ENCODE measurements around the gene LRRC3.

The LRRC3 gene

GRCh38 chr21:44461005-44461404 lies 5.7 kb downstream of the LRRC3 start:
- Histone ChIP-seq H3K27ac (ENCODE audit: low read depth, low read length, poor library complexity, severe bottlenecking) (no peak overlapping the region), H3K9ac (ENCODE audit: low read length) (no peak overlapping the region), H3F3A (ENCODE audit: insufficient read depth, low read length) (no peaks in the 10 kb centered on the region), H3K79me2 (ENCODE audit: insufficient read depth, low read length) (no peaks in the 10 kb centered on the region), H3K4me1 (ENCODE audit: insufficient read depth, low read length, severe bottlenecking) (no peaks in the 10 kb centered on the region), H2AFZ (ENCODE audit: low read length) (no peak overlapping the region), H3K36me3 (ENCODE audit: insufficient read depth, low read length) (no peaks in the 10 kb centered on the region), H3K4me3 (ENCODE audit: low read depth, low read length, poor library complexity, severe bottlenecking) (no peak overlapping the region), H3K4me2 (ENCODE audit: low read length) (no peak overlapping the region), H4K20me1 (ENCODE audit: insufficient read depth, low read length) (no peaks in the 10 kb centered on the region), H3K9me3 (ENCODE audit: low read length) (no peaks in the 10 kb centered on the region), H3K9me2 (ENCODE audit: low read depth, low read length) (no peaks in the 10 kb centered on the region), H3K27me3 (ENCODE audit: insufficient read depth, low read length) (peaks cover 2% of the 10 kb centered on the region; the same call in 1 of the 2 replicates)
- TF ChIP-seq CTCF (IDR thresholded peaks at IDR 0.05; ENCODE audit: low read length): no peak
- TF ChIP-seq EZH2 (IDR thresholded peaks at IDR 0.05; ENCODE audit: borderline replicate concordance, low read length): no peak

GRCh38 chr21:44461464-44462001 lies 6.2 kb downstream of the LRRC3 start:
- H3K4me1 ChIP-seq (ENCODE audit: insufficient read depth, low read length, severe bottlenecking): no peaks in the 10 kb centered on the region
- H3K9me2 ChIP-seq (ENCODE audit: low read depth, low read length): no peaks in the 10 kb centered on the region
- H3K79me2 ChIP-seq (ENCODE audit: insufficient read depth, low read length): no peaks in the 10 kb centered on the region
- no peak overlapping the region for H3K4me3 ChIP-seq (ENCODE audit: low read depth, low read length, poor library complexity, severe bottlenecking)
- TF ChIP-seq CTCF (IDR thresholded peaks at IDR 0.05; ENCODE audit: low read length) (no peak), EZH2 (IDR thresholded peaks at IDR 0.05; ENCODE audit: borderline replicate concordance, low read length) (no peak)
- no peaks in the 10 kb centered on the region for H3K36me3 ChIP-seq (ENCODE audit: insufficient read depth, low read length)
- no peaks in the 10 kb centered on the region for H3F3A ChIP-seq (ENCODE audit: insufficient read depth, low read length)
- peaks cover 3% of the 10 kb centered on the region; the same call in 1 of the 2 replicates for H3K27me3 ChIP-seq (ENCODE audit: insufficient read depth, low read length)
- no peaks in the 10 kb centered on the region for H3K9me3 ChIP-seq (ENCODE audit: low read length)
- H4K20me1 ChIP-seq (ENCODE audit: insufficient read depth, low read length): no peaks in the 10 kb centered on the region
- no peak overlapping the region for H3K9ac ChIP-seq (ENCODE audit: low read length)
- H2AFZ ChIP-seq (ENCODE audit: low read length): no peak overlapping the region
- H3K4me2 ChIP-seq (ENCODE audit: low read length): no peak overlapping the region
- no peak overlapping the region for H3K27ac ChIP-seq (ENCODE audit: low read depth, low read length, poor library complexity, severe bottlenecking)

- no peaks in the 10 kb centered on the region for H3K79me2 ChIP-seq (ENCODE audit: insufficient read depth, low read length)
- no peak overlapping the region for H3K4me2 ChIP-seq (ENCODE audit: low read length)
- H3K9me2 ChIP-seq (ENCODE audit: low read depth, low read length): no peaks in the 10 kb centered on the region
- no peaks in the 10 kb centered on the region for H4K20me1 ChIP-seq (ENCODE audit: insufficient read depth, low read length)
- no peaks in the 10 kb centered on the region for H3K9me3 ChIP-seq (ENCODE audit: low read length)
- no peak overlapping the region for H3K4me3 ChIP-seq (ENCODE audit: low read depth, low read length, poor library complexity, severe bottlenecking)
- TF ChIP-seq EZH2 (IDR thresholded peaks at IDR 0.05; ENCODE audit: borderline replicate concordance, low read length): no peak
- no peak for TF ChIP-seq CTCF (IDR thresholded peaks at IDR 0.05; ENCODE audit: low read length)
- no peaks in the 10 kb centered on the region for H3K36me3 ChIP-seq (ENCODE audit: insufficient read depth, low read length)
- H3K9ac ChIP-seq (ENCODE audit: low read length): no peak overlapping the region
- H3K27ac ChIP-seq (ENCODE audit: low read depth, low read length, poor library complexity, severe bottlenecking): no peak overlapping the region
- H3K4me1 ChIP-seq (ENCODE audit: insufficient read depth, low read length, severe bottlenecking): no peaks in the 10 kb centered on the region
- no peaks in the 10 kb centered on the region for H3F3A ChIP-seq (ENCODE audit: insufficient read depth, low read length)
- peaks cover 3% of the 10 kb centered on the region; the same call in 1 of the 2 replicates for H3K27me3 ChIP-seq (ENCODE audit: insufficient read depth, low read length)
- H2AFZ ChIP-seq (ENCODE audit: low read length): no peak overlapping the region
Observed at GRCh38 chr21:44462086-44462833, 7.0 kb downstream of the LRRC3 start.
